K562 (cell line): ENCODE data around the gene BRF1.
"Not testable (repeated sequence)": the region's sequence is repeated elsewhere in the genome, so short reads cannot be mapped to it uniquely, and the experiment has no call there.

Source experiments
- CHD1 ChIP-seq: fragments of 200-600 bp; sonication (generic); IDR thresholded peaks from one replicate; pipeline ENCODE4 v1.6.1; 2012; ENCODE audit warnings: mild to moderate bottlenecking, moderate library complexity, low read length, inconsistent platforms
- RBM14 ChIP-seq: fragments of 200-400 bp; formaldehyde crosslinking; IDR thresholded peaks from 2 replicates; pipeline ENCODE4 v1.6.1; 2018; ENCODE audit warnings: low read depth, mild to moderate bottlenecking, low read length, moderate library complexity, borderline replicate concordance; ENCODE audit not compliant: insufficient read depth
- TF ChIP-seq, protein P1 (sequence below), 2 experiments: IDR thresholded peaks; 2 replicates each; pipeline ENCODE4 v1.6.1; 2011; ENCODE audit warnings: borderline replicate concordance in 1 of 2, control low read depth in 1 of 2, low read depth in 1 of 2, low read length in 1 of 2, mild to moderate bottlenecking in 1 of 2, mixed read lengths in 1 of 2, moderate library complexity in 1 of 2; ENCODE audit not compliant: insufficient read depth in 1 of 2, insufficient read length in 1 of 2, poor library complexity in 1 of 2, severe bottlenecking in 1 of 2; ENCODE audit errors: extremely low read depth in 1 of 2
- TF ChIP-seq, protein P2 (sequence below): IDR thresholded peaks from 2 replicates; pipeline ENCODE4 v1.6.1; 2016; ENCODE audit warnings: missing genetic modification characterization, missing compliant biosample characterization

- TF ChIP-seq, protein P1, sequence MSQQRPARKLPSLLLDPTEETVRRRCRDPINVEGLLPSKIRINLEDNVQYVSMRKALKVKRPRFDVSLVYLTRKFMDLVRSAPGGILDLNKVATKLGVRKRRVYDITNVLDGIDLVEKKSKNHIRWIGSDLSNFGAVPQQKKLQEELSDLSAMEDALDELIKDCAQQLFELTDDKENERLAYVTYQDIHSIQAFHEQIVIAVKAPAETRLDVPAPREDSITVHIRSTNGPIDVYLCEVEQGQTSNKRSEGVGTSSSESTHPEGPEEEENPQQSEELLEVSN (IDR thresholded peaks at IDR 0.05; ENCODE audit: borderline replicate concordance in 1 of 2, extremely low read depth in 1 of 2, insufficient read depth in 1 of 2, insufficient read length in 1 of 2, low read depth in 1 of 2, low read length in 1 of 2, poor library complexity in 1 of 2, severe bottlenecking in 1 of 2) = not testable (repeated sequence)
- TF ChIP-seq, protein P2, sequence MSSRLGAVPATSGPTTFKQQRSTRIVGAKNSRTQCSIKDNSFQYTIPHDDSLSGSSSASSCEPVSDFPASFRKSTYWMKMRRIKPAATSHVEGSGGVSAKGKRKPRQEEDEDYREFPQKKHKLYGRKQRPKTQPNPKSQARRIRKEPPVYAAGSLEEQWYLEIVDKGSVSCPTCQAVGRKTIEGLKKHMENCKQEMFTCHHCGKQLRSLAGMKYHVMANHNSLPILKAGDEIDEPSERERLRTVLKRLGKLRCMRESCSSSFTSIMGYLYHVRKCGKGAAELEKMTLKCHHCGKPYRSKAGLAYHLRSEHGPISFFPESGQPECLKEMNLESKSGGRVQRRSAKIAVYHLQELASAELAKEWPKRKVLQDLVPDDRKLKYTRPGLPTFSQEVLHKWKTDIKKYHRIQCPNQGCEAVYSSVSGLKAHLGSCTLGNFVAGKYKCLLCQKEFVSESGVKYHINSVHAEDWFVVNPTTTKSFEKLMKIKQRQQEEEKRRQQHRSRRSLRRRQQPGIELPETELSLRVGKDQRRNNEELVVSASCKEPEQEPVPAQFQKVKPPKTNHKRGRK = not testable (repeated sequence)
- TF ChIP-seq CHD1, RBM14: not testable (repeated sequence)
Measured at GRCh38 chr14:105327695-105328045, 26.9 kb upstream of the BRF1 start.
